ENCODE measurements around the gene KLHL7.

Gene KLHL7

GRCh38 chr7:23105644-23106056 lies at the start of gene KLHL7:
Gene KLHL7, plus strand, starts transcription at chr7:23105785. Its CDS starts 242 bp downstream, at chr7:23106027.
- peak; percentile 91 to 96 for DNase-seq (ENCODE audit: low read depth in 2 of 2)

GRCh38 chr7:23058408-23059096 lies 47.0 kb upstream of the KLHL7 start:
- DNase-seq (ENCODE audit: low read depth in 2 of 2) = no peak

- DNase-seq (ENCODE audit: low read depth in 2 of 2) = no peak
These were observed 44.3 kb upstream of the KLHL7 start for GRCh38 chr7:23061327-23061726.

- no peak for DNase-seq (ENCODE audit: low read depth in 2 of 2)
These were observed 43.1 kb upstream of the KLHL7 start for GRCh38 chr7:23062452-23062851.

GRCh38 chr7:23065974-23066373 lies 39.6 kb upstream of the KLHL7 start:
- no peak for DNase-seq (ENCODE audit: low read depth in 2 of 2)

- no peak for DNase-seq (ENCODE audit: low read depth in 2 of 2)
These were observed 38.3 kb upstream of the KLHL7 start for GRCh38 chr7:23067271-23067670.

GRCh38 chr7:23072048-23072447 lies 33.5 kb upstream of the KLHL7 start:
- no peak for DNase-seq (ENCODE audit: low read depth in 2 of 2)

GRCh38 chr7:23072922-23073321 lies 32.7 kb upstream of the KLHL7 start:
- no peak for DNase-seq (ENCODE audit: low read depth in 2 of 2)

GRCh38 chr7:23074443-23075261 lies 30.9 kb upstream of the KLHL7 start:
- DNase-seq (ENCODE audit: low read depth in 2 of 2) = no peak

GRCh38 chr7:23075571-23075970 lies 30.0 kb upstream of the KLHL7 start:
- DNase-seq (ENCODE audit: low read depth in 2 of 2) = no peak

- DNase-seq (ENCODE audit: low read depth in 2 of 2) = no peak
These were observed 28.8 kb upstream of the KLHL7 start for GRCh38 chr7:23076772-23077171.

- DNase-seq (ENCODE audit: low read depth in 2 of 2) = no peak
These were observed 12.5 kb upstream of the KLHL7 start for GRCh38 chr7:23093111-23093510.

- no peak for DNase-seq (ENCODE audit: low read depth in 2 of 2)
These were observed 12.0 kb upstream of the KLHL7 start for GRCh38 chr7:23093546-23093945.

- DNase-seq (ENCODE audit: low read depth in 2 of 2) = no peak
These were observed 8.9 kb upstream of the KLHL7 start for GRCh38 chr7:23096518-23097290.

- no peak for DNase-seq (ENCODE audit: low read depth in 2 of 2)
These were observed 7.6 kb upstream of the KLHL7 start for GRCh38 chr7:23098029-23098428.

GRCh38 chr7:23098460-23098859 lies 7.1 kb upstream of the KLHL7 start:
- DNase-seq (ENCODE audit: low read depth in 2 of 2) = no peak

- DNase-seq (ENCODE audit: low read depth in 2 of 2) = no peak
These were observed 4.9 kb upstream of the KLHL7 start for GRCh38 chr7:23100697-23101096.

GRCh38 chr7:23105086-23105643 lies 420 bp upstream of the KLHL7 start:
- no peak for DNase-seq (ENCODE audit: low read depth in 2 of 2)

GRCh38 chr7:23106057-23106822 lies 655 bp downstream of the KLHL7 start:
- DNase-seq (ENCODE audit: low read depth in 2 of 2) = peak; percentile 6 to 14

- no peak for DNase-seq (ENCODE audit: low read depth in 2 of 2)
These were observed 1.5 kb downstream of the KLHL7 start for GRCh38 chr7:23106823-23107663.

All from activated CD4-positive, alpha-beta T cell treated with anti-CD3 and anti-CD28 coated beads for 24 hours (primary cell).